Right lobe of liver (tissue), 4 donors: ENCODE data around the gene TYRO3.

Experiments
- CTCF ChIP-seq, 4 donors: fragments of 200-600 bp in 3 of 4; fragments of 450-650 bp in 1 of 4; IDR thresholded peaks; one replicate each; pipeline versions ENCODE4 v1.5.1 to v1.8.0; 2016 to 2022; ENCODE audit warnings: antibody characterized with exemption in 4 of 4, mild to moderate bottlenecking in 2 of 4
- POLR2A ChIP-seq: fragments of 450-650 bp; IDR thresholded peaks from one replicate; pipeline ENCODE4 v1.6.1; 2017; ENCODE audit warnings: antibody characterized with exemption, mild to moderate bottlenecking
- donor health status: DM: no; HTN: no; CAD: no.
- donor health status: DM: no; HTN: no; CAD: no.
- donor health status: DM: no; HTN: yes; CAD: no.

GRCh38 chr15:41584636-41585126 is 25.7 kb downstream of the TYRO3 start:
- TF ChIP-seq CTCF (IDR thresholded peaks at IDR 0.05): no peak
- TF ChIP-seq POLR2A: no peak
